BE2C (cell line): ENCODE results near the gene ISX.

Experiments
- DNase-seq: peaks from one replicate; pipeline ENCODE4 v3.0.0-alpha.2; 2020
- H3K27me3 ChIP-seq: fragments of 250-450 bp; sonication (Bioruptor Pico); 2 replicates; pipeline ENCODE4 v1.5.1; 2020; ENCODE audit warnings: mild to moderate bottlenecking
- H3K36me3 ChIP-seq: fragments of 250-450 bp; sonication (Bioruptor Pico); 2 replicates; pipeline ENCODE4 v1.5.1; 2020; ENCODE audit warnings: mild to moderate bottlenecking
- H3K4me1 ChIP-seq: fragments of 250-450 bp; sonication (Bioruptor Pico); 2 replicates; pipeline ENCODE4 v1.5.1; 2020
- H3K4me3 ChIP-seq: 2 replicates; pipeline ENCODE4 v1.5.1; 2011; ENCODE audit warnings: low read depth, low read length
- H3K9me3 ChIP-seq: fragments of 250-450 bp; sonication (Bioruptor Pico); 2 replicates; pipeline ENCODE4 v1.5.1; 2020
- TF ChIP-seq, protein P1 (sequence below): IDR thresholded peaks from 2 replicates; pipeline ENCODE4 v1.5.1; 2012; ENCODE audit warnings: mild to moderate bottlenecking, low read depth, low read length

Gene ISX

DNA sequence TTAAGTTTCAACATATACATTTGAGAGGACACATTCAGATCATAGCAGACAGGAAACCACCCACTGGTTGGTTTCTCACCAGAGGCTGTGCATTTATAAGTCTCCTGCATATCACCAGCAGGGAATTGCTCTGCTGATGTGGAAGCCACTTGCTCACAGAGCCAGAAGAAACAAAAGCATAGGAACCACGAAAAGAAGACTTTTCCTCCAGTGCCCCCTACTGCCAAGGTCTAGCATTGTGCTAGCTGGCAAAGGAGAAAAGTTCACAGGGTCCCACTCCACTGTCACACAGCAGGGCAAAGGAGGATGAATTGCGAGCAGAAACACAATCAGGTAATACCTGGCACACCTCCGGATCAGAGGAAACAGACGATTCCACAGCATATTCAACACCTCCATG is 28.9 kb upstream of the ISX start:
- H3K9me3 ChIP-seq = no peaks in the 10 kb centered on the region
- no peak overlapping the region for H3K4me3 ChIP-seq
- no peak for DNase-seq
- no peaks in the 10 kb centered on the region for H3K27me3 ChIP-seq
- no peaks in the 10 kb centered on the region for H3K36me3 ChIP-seq
- H3K4me1 ChIP-seq = no peaks in the 10 kb centered on the region
- TF ChIP-seq, protein P1, sequence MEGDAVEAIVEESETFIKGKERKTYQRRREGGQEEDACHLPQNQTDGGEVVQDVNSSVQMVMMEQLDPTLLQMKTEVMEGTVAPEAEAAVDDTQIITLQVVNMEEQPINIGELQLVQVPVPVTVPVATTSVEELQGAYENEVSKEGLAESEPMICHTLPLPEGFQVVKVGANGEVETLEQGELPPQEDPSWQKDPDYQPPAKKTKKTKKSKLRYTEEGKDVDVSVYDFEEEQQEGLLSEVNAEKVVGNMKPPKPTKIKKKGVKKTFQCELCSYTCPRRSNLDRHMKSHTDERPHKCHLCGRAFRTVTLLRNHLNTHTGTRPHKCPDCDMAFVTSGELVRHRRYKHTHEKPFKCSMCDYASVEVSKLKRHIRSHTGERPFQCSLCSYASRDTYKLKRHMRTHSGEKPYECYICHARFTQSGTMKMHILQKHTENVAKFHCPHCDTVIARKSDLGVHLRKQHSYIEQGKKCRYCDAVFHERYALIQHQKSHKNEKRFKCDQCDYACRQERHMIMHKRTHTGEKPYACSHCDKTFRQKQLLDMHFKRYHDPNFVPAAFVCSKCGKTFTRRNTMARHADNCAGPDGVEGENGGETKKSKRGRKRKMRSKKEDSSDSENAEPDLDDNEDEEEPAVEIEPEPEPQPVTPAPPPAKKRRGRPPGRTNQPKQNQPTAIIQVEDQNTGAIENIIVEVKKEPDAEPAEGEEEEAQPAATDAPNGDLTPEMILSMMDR = peak; percentile 19

DNA sequence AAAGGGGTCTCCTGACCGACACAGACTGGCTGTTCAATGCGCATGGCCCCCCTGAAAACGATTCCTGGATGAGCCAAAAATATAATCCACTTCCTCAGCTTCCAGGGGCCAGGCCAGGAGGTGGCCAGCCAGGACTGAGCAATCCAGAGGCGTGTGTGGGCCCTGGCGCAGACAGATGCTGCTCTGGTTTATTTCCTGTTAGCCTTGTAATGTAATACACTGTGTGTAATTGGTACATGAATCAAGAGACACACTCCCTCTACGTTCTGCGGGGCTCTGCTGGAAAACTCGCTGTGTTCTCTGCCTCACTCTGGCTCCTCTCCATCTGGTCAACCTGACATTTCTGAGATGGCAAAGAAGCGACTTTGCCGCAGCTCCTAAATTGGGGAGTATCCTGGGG is 26.3 kb upstream of the ISX start:
- Histone ChIP-seq H3K4me3 (no peak overlapping the region), H3K27me3 (no peaks in the 10 kb centered on the region), H3K36me3 (no peaks in the 10 kb centered on the region), H3K4me1 (no peaks in the 10 kb centered on the region), H3K9me3 (no peaks in the 10 kb centered on the region)
- DNase-seq = no peak
- TF ChIP-seq, protein P1 = no peak

DNA sequence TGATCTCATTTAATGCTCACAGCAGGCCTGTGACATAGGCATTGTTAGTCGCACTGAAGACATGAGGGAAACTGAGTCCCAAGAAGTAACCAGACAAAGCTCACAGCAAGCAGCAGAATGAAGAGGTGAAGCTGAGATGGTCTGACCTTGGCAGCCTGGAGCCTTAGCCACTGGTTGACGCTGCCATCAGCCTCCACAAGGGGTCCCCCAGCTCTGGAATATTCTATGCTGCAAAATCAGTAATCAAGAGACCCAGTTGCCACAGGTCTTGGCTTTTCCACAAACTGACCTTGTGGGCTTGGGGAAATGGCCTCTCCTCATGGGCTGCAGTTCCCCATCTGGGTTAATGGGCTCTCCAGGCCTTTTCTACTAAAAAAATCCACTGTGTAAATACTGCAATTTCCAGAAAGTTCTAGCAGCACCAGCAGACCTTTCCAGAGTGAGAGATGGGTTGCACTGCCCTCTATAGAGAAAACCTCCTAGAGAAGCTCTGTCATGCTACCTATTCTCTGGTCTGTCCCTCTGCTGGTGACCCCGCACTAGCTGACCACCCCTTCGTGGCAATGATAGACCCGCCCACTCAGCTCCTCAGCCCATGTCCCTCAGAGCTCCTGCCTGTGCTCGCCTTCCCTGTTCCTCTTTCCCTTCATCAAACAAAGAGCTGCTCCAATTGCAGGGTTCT is 22.6 kb upstream of the ISX start:
- Histone ChIP-seq H3K9me3 (no peaks in the 10 kb centered on the region; the same call in 1 of the 2 replicates), H3K36me3 (no peaks in the 10 kb centered on the region), H3K4me1 (no peaks in the 10 kb centered on the region), H3K27me3 (no peaks in the 10 kb centered on the region), H3K4me3 (no peak overlapping the region)
- TF ChIP-seq, protein P1 = no peak; the same call in 1 of the 2 replicates
- DNase-seq = no peak

DNA sequence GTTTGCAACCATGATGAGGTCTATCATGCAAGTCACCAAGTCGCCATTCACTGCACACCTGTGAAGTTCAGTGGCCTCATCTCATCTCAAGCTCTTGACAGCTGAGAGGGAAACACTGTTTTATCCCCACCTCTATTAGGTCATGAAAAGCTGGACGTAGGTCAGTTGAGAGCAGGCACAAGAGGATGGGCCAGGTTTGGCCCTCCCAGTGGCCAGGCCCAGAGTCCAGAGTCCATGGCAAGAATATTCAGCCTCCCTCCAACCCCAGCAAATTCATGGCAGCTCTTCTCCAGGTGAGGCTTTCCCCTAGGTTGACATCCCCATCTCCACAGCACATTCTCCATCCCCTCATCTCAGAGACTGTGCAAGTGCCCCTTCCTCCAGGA is 22.0 kb upstream of the ISX start:
- Histone ChIP-seq H3K4me3 (no peak overlapping the region), H3K4me1 (no peaks in the 10 kb centered on the region), H3K36me3 (no peaks in the 10 kb centered on the region), H3K27me3 (no peaks in the 10 kb centered on the region), H3K9me3 (no peaks in the 10 kb centered on the region; the same call in 1 of the 2 replicates)
- TF ChIP-seq, protein P1 = no peak
- DNase-seq = no peak

DNA sequence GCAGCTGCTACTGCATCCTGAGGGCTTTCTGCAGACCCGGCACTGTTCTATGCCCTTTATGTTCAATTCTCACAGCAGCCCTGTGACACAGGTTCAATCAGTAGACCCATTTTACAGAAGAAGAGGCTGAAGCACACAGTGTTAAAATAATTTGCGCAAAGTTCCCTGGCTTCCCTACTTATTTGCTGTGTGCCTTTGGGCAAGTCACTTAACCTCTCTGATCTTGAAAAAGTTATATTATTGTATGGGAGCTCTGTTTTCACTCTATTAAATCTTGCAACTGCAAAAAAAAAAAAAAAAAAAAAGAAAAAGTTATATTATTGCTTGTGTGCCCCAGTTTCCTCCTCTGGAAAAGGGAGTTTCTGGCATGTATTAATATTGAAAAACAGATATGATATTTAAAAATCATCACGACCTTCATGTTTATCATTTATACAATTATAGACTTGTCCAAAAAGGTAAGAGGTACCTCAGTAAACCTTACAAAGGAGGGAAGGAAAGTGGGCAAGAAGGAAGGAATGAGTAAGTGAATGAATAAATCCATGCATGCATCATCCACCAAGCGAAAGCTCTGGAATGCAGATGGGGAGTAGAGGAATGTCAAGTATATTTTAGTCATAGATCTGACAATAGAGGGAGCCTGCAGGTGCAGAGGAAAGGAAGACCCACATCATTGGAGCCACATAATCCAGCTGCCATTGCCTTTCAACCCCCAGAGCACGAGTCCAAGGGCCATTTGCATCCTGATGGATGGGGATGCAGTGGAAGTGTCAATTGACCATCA is 21.2 kb upstream of the ISX start:
- Histone ChIP-seq H3K4me1 (no peaks in the 10 kb centered on the region), H3K27me3 (no peaks in the 10 kb centered on the region), H3K36me3 (no peaks in the 10 kb centered on the region), H3K9me3 (no peaks in the 10 kb centered on the region; the same call in 1 of the 2 replicates), H3K4me3 (no peak overlapping the region)
- no peak for DNase-seq
- TF ChIP-seq, protein P1 = no peak

DNA sequence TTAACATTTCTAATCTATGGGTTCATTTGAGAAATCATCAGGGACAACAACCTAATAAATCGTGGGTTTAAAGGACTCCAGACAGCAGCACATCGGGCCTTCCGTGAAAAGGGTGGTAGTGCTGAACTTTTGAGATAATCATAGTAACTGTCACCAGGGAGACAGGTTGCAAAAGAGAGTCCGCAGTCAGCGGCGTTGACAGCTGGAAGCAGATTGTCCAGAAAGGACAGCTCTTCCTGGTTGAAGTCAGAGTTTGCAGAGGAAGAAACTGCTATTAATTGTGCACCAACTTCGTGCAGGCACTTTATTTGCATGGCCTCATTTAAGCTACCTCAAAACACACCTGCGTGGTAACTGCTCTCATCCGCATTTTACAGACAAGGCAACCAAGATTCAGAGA is 20.5 kb upstream of the ISX start:
- no peaks in the 10 kb centered on the region for H3K27me3 ChIP-seq
- TF ChIP-seq, protein P1 = no peak
- H3K4me3 ChIP-seq = no peak overlapping the region
- no peaks in the 10 kb centered on the region for H3K4me1 ChIP-seq
- H3K36me3 ChIP-seq = no peaks in the 10 kb centered on the region
- no peaks in the 10 kb centered on the region; the same call in 1 of the 2 replicates for H3K9me3 ChIP-seq
- no peak for DNase-seq
